Panc1 (cell line): Measurements from ENCODE around the gene CTDSP1.

ENCODE experiments used
- POLR2AphosphoS5 ChIP-seq: IDR thresholded peaks from 2 replicates; pipeline ENCODE4 v1.6.1; 2012; ENCODE audit warnings: mild to moderate bottlenecking, low read depth, low read length, moderate library complexity
- TF ChIP-seq, protein P1 (sequence below): fragments of 450-650 bp; IDR thresholded peaks from 2 replicates; pipeline ENCODE4 v1.5.1; 2017; ENCODE audit warnings: mild to moderate bottlenecking

DNA sequence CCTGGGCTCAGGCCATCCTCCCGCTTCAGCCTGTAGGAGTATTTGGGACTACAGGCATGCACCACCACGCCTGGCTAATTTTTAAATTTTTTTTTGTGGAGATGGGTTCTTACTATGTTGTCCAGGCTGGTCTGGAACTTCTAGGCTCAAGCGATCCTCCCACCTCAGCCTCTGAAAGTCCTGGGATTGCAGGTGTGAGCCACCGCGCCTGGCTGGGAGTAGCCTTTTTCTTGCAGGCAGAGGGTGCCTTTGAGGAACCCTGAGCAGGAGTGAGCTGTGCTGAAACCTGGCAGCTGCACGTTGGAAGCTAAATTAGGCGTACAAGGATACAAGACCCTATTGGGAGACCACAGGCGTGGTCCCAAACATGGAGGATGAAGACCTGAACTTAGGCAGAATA lies 8.0 kb downstream of the CTDSP1 start:
- TF ChIP-seq, protein P1, sequence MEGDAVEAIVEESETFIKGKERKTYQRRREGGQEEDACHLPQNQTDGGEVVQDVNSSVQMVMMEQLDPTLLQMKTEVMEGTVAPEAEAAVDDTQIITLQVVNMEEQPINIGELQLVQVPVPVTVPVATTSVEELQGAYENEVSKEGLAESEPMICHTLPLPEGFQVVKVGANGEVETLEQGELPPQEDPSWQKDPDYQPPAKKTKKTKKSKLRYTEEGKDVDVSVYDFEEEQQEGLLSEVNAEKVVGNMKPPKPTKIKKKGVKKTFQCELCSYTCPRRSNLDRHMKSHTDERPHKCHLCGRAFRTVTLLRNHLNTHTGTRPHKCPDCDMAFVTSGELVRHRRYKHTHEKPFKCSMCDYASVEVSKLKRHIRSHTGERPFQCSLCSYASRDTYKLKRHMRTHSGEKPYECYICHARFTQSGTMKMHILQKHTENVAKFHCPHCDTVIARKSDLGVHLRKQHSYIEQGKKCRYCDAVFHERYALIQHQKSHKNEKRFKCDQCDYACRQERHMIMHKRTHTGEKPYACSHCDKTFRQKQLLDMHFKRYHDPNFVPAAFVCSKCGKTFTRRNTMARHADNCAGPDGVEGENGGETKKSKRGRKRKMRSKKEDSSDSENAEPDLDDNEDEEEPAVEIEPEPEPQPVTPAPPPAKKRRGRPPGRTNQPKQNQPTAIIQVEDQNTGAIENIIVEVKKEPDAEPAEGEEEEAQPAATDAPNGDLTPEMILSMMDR: no peak
- TF ChIP-seq POLR2AphosphoS5: no peak
